GM18909 (cell line): ENCODE data around the gene KHDRBS2.
A peak's percentile ranks its signal among the peaks of the same experiment; 100 is the strongest.

Experiments used
- ATAC-seq: cut with Tn5 transposase; IDR thresholded peaks from one replicate; pipeline ENCODE4 v1.9.1; 2021; ENCODE audit warnings: mild to moderate bottlenecking; ENCODE audit not compliant: unreplicated experiment, poor library complexity

The KHDRBS2 gene

DNA sequence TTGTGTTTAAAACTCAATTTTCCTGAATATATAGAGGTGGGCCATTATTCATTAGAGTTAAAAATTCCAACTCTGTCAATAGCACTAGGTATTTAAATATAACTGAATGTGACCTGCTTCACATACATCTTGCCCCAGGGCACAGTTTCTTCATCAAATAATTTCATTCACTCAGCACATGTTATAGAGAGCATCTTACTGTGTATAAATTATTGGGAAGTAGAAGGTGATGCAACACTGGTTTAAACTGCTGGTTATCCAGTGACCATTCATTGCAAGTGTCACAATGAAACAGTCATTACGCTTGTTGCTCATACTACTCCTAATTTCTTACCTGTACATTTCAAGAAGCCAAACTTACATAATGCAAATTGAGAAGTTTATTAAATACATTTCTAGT is 93.4 kb downstream of the KHDRBS2 start:
- ATAC-seq = no peak

- ATAC-seq = no peak
These were observed 110.8 kb downstream of the KHDRBS2 start for GRCh38 chr6:62175195-62175594.

- no peak for ATAC-seq
These were observed 111.5 kb downstream of the KHDRBS2 start for GRCh38 chr6:62174548-62174947.

- ATAC-seq = no peak
These were observed 118.3 kb downstream of the KHDRBS2 start for GRCh38 chr6:62167736-62168135.

DNA sequence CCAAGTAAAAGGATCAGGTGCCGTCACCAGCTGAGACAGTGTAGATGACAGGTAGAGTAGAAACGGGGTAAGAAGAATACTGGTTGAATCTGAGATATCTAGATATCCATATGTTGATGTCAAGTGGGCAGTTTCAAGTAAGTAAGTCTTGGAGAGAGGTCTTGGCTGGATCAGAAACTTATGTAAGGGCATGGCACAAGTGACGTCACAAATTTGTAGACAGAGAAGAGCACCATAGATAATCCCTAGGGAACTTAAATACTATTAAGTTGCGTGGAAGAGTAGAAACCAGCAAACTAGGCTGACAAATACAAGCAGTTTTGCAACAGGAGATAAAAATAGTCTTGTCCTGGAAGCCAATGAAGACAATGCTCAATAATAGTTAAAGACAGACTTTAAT is 123.2 kb downstream of the KHDRBS2 start:
- ATAC-seq = no peak

DNA sequence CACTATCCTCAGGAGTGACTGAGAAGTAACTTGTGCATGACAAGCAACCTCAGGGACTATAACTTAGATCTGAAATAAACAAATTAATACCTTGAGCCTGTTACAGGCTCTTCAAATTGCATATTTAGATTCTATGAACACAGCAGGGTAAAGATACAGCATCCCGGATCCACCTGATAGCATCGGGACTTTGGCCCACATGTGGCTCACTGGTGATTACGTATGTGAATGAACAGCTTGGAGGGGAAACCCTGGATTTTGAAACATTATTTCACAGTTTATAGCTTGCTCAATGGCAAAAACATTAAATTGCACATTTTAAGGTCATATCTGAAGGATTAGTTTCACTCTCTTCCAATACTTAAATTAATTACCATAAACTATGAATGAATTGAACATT is 133.2 kb downstream of the KHDRBS2 start:
- no peak for ATAC-seq

DNA sequence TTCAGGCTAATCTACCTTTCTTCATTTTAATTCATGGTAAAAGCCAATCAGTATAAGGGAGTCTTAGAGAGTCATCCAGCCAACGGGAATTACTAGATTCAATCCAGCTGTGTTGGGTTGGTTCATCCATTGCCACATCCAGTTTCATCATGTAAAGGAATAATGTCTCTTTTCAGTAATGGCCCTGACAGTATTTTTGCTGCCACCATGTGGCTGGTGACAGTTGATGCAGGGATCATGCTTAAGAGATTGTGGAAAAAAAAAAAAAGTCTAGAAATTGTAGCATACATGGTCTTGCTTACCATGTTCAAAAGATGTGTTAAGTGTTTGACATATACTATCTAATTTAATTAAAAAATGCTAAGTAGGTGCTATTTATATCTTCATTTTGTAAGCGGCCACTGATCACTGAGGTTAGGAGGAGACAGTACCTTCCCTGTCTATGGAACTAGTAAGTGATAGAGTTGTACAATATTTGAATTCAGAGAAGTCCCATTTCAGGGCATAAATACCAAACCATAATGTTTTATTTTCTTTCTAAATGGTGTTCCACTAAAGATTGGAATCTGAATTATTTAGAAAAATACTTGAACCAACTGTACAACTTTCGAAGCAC is 135.9 kb downstream of the KHDRBS2 start:
- peak; percentile 88 for ATAC-seq

DNA sequence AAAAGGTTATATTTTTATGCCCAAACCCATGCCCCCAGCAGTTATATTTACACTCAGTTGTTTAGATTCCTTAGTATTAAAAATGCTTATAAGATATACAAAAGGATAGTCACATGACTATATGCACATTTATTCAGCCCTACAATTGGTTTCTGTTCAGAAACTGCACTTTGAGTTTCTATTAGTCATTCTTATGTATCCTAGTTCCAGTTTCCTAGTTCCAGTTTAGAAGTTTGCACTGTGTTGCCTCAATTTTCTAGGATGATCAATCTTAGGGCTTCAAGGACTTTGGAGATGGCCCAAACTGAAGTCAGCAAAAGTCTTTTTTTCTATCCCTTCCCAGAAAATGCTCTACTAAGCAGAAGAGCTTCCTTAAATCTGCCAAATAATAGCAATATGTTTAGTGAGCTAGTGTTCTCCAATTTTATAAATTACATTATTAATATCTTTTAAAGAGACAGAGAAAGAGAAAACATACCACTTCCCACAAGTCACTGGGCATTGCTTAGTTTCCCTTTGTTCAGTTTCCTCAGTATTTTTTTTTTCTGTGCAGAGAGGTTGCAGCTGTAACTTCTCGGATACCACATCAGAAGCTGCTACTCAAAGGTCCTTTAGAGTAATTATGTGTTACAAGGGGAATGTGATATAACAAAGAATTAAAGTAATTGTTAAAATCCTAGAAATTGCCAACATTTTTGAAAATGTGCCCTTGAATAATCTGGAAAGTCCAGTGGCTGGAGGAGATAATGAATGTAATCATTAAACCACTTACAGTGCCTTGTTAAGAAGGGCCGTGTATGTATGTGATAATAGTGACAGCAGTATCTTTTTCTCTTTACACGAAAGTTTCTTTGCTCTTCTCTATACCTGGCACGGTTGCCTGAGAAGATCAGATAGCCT is 138.8 kb downstream of the KHDRBS2 start:
- ATAC-seq = no peak

DNA sequence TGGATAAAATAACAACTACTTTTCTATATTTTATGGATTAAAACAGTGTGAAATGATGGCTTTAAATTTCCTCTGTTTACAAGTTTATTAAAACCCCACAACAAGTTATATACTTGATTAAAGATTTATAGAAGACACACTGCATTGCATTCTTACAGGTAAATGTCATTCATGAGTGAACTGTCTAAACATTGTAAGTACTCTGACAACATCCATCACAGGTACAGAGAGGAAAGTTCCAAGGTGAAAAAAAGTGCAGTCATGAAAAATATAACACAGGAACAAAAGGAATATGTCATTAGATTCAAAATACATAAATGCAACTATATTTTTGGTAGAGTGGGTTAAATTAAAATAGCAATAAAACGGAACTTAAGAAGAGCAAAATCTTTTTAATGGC is 156.9 kb downstream of the KHDRBS2 start:
- ATAC-seq = no peak

DNA sequence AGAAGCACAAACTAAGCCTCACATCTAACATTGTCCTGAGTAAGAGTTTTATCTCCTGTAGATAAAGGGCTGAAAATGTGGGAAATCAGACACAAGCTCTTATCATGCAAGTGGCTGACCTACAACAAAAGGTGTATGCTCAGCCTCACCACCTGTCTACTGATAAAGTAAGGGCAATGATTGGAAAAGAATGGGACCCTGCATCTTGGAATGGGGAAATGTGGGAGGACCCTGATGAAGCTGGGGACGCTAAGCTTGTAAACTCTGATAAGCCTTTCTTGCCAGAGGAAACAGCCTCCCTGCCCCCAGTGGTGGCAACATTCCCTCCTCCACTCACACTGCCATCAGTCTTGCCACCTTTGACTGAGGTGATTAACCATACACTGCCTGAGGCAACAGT is 166.6 kb downstream of the KHDRBS2 start:
- ATAC-seq = no peak

DNA sequence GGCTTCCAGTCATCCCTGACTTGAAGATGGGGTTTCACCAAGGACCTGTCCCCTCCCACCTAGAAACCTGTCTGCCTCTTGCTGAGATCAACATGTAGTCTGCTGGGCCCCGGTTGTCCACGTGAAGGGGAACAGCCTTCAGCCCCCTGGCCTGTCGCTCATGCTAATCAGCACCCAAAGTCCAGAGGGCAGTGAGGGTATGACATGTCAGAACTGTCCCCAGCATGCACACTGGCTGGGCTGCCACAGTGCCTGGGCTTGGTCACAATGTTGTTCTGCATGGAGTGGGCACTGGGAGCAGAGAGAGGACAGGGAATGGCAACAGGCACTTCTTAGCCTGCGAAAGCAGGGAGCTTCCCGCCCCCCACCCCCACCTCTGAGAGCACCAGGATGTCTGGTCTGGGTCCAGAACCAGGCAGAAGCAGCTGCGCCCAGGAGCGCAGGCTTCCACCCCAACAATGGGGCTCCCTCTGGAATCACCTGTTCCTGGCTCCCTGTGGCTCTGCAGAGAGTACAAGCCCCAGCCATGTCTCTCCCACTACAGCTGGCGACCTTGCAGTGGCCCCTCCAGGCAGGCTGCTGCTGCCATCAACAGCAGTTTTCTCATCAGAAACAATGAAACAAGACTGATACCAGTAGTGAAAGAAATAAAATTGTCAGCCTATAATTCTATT is 182.7 kb downstream of the KHDRBS2 start:
- ATAC-seq = no peak

DNA sequence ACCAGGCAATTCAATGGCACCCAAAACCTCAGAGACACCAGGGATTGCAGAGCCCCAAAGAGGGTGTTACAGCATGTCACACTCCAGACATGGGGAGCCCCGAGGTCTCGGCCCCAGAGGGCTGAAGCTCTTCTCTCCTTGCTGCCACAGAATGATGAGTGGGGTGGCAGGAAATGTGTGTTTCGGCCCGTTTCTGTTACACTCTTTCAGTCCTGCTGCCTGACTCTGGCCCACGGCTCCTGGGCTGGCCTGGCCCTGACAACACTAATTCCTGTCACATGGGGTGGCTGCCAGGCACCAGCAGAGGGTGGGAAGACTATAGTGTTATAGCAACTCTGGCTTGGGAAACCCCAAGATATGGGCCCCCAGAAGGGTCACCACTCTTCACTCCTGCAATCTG is 183.6 kb downstream of the KHDRBS2 start:
- no peak for ATAC-seq

DNA sequence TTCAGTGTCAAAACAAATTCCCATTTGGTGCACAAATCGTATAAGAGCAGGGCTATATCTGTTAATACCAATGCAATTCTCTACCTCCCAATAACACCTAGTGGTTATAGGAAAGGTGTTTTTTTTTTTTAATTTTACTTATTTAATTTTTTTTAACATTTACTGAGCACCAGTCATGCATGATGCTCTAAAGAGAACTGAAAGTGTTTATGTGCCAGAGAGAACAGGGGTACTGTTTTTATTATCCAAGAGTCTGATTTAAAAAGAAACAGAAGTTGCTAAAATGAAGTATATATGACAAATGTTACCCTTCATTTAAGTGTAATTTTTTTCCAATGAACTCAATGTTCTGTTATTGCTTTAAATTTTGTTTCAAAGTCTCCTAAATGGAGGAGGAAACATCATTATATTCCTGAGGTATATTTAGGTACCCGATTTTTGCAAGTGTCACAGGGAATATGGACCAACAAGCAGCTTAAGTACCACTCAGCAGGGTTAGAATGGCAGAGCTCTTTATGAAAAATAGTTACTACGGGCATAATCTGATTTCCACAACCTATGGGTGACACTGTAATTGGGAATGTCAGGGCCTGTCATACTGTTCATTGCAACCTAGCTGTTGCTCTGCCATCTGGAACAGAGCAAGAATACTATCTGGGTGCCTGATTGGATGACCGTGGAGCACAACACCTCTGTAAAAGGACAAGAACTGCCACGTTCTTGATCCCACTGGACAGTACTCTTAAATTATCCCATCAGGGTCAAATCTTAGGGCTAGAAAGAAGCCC is 195.4 kb downstream of the KHDRBS2 start:
- no peak for ATAC-seq

DNA sequence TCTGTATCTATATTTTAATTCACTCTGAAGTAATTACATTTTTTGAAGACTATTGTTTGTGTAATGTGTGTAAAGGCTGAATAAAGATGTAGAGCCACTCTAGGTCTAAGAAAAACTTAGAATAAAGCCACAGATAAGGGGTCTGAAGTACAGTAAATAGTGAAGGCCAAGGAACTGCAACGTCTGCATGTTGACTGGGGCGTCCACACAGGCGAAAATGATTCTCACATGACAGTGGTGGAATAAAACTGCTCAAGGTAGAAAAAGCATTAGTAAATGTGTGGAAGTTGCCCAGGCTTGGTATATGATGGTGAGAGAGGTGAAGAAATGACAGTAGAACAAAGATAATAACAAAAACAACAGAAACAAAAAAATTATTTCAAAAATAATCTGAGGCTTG is 196.2 kb downstream of the KHDRBS2 start:
- no peak for ATAC-seq

DNA sequence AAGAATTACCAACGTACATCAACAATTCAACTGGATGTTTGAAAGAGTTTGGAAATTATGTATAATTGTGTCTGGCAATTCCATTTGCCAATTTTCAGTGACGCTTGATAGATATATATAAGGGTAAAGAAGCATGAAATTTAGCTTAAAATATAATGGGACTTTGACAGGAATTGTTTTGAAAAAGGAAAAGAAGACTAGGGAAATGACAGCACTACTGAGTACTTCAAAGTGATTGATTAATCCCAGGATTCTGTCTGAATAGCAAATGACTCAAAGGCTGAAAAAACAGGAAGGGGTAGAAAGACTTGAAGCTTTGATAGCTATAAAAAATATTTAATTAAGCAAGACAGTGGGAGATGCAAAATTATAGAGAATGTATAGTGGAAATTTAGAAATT is 200.0 kb downstream of the KHDRBS2 start:
- no peak for ATAC-seq

GRCh38 chr6:62075869-62076268 is 210.2 kb downstream of the KHDRBS2 start:
- ATAC-seq = no peak

DNA sequence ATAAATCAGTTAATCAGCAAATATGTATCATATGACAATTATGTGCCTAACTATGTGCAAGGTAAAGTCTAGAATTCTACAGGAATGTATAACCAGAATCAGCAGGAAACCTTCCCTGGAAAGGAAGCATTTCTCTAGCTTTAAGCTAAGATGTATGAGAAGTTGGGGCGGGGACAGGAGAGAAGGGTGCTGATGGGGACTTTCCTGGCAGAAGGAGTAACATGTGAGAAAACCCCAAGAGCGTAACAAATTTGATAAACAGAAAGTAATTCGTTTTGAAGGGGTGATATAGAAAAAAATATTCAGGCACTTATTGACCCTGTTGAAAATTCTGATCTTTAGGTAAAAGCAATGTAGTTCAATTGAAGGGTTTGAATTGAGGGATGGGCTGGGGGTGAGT is 226.1 kb downstream of the KHDRBS2 start:
- ATAC-seq = no peak

DNA sequence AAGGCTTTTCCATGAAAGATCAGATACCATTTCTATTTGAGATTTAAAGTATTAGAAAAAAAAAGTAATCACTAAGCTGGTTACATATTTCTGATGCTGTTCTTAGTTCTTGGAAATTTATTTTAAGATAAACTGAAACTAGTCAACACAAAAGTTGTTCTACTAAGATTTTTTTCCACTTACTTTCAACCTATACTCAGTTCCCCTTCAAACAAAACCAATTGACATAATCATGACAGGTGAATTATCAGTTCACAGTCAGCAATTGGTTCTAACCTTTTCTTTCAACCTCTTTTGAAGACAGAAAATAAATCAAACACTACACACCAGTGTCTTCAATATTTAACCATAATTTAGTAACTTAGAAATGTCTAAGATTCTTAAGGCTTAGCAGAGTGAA is 228.7 kb downstream of the KHDRBS2 start:
- ATAC-seq = no peak

GRCh38 chr6:62045502-62045901 is 240.5 kb downstream of the KHDRBS2 start:
- no peak for ATAC-seq

DNA sequence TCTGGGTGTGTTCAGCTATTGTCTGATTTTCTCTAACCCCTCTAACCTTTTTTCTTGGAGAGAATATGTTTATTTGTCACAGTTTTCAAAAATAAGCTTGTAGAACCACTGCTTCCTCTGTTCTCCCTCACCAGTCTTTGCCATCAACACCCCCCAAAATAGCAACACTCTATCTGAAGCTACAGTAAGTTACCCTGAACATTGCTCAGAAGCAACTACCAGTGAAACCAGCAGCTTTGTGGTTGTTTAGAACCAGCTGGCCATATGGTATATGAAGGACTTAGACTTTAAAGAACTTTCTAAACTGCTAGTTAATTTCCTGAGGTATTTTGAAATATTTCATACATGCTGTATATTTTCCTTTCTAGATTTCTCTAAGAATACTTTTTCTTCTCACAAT is 242.9 kb downstream of the KHDRBS2 start:
- no peak for ATAC-seq

GRCh38 chr6:62042429-62042828 is 243.6 kb downstream of the KHDRBS2 start:
- ATAC-seq = no peak
